HG02840 (cell line): ENCODE results near the gene KRTAP20-4.

Source experiments
- ATAC-seq: cut with Tn5 transposase; IDR thresholded peaks from one replicate; pipeline ENCODE4 v1.9.1; 2021; ENCODE audit warnings: mild to moderate bottlenecking, moderate library complexity, moderate number of reproducible peaks; ENCODE audit not compliant: unreplicated experiment, low FRiP score

The KRTAP20-4 gene

GRCh38 chr21:30646904-30647414 lies 26.5 kb downstream of the KRTAP20-4 start:
- no peak for ATAC-seq

- ATAC-seq, result no peak
Observed at GRCh38 chr21:30652891-30653290, 32.5 kb downstream of the KRTAP20-4 start.

DNA sequence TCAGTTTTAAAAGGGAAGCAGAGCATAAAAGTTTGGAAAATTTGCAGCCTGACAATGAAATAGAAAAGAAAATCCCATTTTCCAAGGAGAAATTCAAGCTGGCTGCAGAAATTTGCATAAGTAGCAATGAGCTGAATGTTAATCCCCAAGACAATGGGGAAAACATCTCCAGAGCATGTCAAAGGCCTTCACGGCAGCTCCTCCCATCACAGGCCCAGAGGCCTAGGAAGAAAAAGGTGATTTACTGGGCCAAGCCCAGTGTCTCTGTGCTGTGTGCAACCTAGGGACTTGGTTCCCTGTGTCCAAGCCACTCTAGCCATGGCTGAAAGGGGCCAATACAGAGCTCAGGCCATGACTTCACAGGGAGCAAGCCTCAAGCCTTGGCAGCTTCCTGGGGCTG lies 48.3 kb downstream of the KRTAP20-4 start:
- no peak for ATAC-seq
